Astrocyte of the cerebellum (primary cell): ENCODE results near the gene USP38.

ENCODE experiments used
- DNase-seq: peaks from one replicate; pipeline ENCODE4 v3.0.0-alpha.2; 2011; ENCODE audit warnings: low read depth
- H3K4me3 ChIP-seq: 2 replicates; pipeline ENCODE4 v1.5.1; 2011; ENCODE audit warnings: mild to moderate bottlenecking, low read depth, low read length, moderate library complexity
- in situ Hi-C: cut with HindIII; loops from 2 replicates; pipeline ENCODE4 v1.10.0; 2017; ENCODE audit warnings: low sequenced_read_pairs
- TF ChIP-seq, protein P1 (sequence below): IDR thresholded peaks from 2 replicates; pipeline ENCODE4 v1.5.1; 2012; ENCODE audit warnings: low read length, low read depth, moderate library complexity, mild to moderate bottlenecking; ENCODE audit errors: missing control alignments

USP38 gene

GRCh38 chr4:143203577-143203976 lies 18.9 kb downstream of the USP38 start:
- in situ Hi-C loops = no loop called here
- TF ChIP-seq, protein P1, sequence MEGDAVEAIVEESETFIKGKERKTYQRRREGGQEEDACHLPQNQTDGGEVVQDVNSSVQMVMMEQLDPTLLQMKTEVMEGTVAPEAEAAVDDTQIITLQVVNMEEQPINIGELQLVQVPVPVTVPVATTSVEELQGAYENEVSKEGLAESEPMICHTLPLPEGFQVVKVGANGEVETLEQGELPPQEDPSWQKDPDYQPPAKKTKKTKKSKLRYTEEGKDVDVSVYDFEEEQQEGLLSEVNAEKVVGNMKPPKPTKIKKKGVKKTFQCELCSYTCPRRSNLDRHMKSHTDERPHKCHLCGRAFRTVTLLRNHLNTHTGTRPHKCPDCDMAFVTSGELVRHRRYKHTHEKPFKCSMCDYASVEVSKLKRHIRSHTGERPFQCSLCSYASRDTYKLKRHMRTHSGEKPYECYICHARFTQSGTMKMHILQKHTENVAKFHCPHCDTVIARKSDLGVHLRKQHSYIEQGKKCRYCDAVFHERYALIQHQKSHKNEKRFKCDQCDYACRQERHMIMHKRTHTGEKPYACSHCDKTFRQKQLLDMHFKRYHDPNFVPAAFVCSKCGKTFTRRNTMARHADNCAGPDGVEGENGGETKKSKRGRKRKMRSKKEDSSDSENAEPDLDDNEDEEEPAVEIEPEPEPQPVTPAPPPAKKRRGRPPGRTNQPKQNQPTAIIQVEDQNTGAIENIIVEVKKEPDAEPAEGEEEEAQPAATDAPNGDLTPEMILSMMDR = no peak

GRCh38 chr4:143207555-143207954 lies 22.8 kb downstream of the USP38 start:
- in situ Hi-C loops = loop anchor here (5.0 kb wide), 1 partner anchor 280 kb away; no protein-coding TSS in a partner anchor
- no peak overlapping the region for H3K4me3 ChIP-seq
- no peak for DNase-seq

More at GRCh38 chr4:143203577-143203976, 18.9 kb downstream of the USP38 start:
- no peak overlapping the region for H3K4me3 ChIP-seq
- DNase-seq = no peak

DNA sequence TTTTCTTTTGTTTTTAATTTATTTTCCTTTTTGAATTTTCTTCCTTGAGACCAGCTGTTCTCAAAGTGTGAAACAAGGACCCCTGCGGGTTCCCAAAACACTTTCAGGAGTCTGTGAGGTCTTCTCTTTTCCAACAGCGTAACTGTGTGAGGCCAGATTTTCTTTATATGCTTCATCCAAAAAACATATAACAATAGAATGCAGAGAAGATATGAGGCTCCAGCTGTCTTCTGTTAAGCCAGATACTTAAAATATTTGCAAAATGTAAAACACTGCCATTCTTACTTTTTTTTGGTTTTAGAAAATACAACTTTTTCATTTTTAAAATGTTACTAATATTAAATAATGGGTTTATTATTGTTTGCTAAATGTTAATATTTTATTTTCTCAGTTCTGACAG lies 27.8 kb downstream of the USP38 start:
- no peak overlapping the region for H3K4me3 ChIP-seq
- in situ Hi-C loops = no loop called here
- DNase-seq = no peak
- TF ChIP-seq, protein P1 = no peak

More at GRCh38 chr4:143207555-143207954, 22.8 kb downstream of the USP38 start:
- TF ChIP-seq, protein P1 = no peak

DNA sequence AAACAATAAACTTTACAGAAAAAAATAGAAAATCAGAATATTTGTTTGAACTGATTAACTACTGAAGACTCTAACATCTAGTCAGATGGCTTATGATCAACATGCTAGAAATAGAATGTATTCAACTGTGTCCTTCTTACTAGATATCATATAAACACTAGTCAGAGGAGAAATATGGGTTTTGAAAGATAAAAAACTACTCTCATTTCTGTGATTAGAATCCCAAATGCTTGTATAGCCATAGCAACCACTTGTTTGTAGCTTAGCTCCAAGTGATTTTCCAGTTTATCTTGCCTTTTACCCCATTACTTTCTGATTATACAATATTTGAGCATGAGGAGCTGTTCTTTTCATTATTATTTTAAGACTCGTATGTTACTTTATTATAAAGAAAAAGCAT lies 31.2 kb downstream of the USP38 start:
- in situ Hi-C loops = no loop called here
- DNase-seq = no peak
- no peak overlapping the region for H3K4me3 ChIP-seq
- TF ChIP-seq, protein P1 = no peak

DNA sequence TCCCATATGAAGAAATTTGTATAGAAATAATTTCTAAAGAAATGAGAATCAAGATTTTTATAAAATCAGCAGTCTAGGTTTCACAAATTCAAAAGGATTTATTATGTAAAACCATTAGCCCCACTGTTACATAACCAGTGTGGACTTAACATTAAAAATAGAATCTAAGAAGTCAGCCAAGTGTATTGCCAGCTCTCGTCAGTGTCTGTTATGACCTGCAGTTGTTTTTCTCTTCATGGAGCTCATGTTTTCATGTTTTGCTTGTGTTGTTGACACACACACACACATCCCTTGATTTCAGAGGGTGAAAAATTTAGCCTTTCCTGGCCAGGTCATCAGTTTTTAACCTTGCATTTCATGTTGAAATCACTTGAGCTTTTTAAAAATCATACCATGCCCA lies 39.5 kb downstream of the USP38 start:
- TF ChIP-seq, protein P1 = no peak
- no peak overlapping the region for H3K4me3 ChIP-seq
- in situ Hi-C loops = no loop called here
- no peak for DNase-seq

DNA sequence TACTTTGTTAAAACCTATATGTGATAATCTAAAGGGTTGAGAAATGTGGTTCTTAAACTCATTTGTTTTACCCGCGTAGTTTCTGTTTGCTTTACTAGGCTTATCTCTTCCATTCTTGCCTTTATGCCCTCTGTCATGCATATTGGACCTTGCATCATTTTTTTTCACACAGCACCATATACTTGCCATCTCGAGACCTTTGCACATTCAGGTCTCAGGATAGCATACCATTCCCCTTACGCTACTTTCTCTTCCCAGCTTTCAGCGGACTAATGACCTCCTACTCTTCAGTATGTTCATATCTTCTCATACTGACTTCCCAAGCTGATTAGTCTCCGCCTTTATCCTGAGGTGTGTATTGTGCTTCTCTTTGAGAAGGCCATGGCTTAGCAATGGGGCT lies 40.5 kb downstream of the USP38 start:
- no peak overlapping the region for H3K4me3 ChIP-seq
- no peak for DNase-seq
- TF ChIP-seq, protein P1 = no peak
- in situ Hi-C loops = no loop called here

DNA sequence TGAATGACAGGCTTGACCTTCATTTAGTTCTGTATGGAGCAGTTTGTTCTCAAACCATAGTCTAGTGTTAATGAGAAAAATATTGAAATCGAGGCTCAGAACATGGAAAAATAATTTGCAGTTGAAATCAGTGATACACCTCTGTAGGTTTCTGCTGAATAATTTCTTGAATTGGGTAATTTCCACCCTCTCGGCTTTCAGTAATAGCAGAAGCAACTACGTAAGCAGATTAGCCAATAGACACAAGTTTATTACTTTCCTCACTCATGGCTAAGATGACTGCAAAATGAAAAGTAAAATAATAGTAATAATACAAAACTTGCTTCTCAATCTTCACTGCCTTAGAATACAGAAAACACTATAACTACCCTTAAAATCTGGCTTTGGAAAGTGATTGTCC lies 46.0 kb downstream of the USP38 start:
- no peak for DNase-seq
- TF ChIP-seq, protein P1 = no peak
- no peak overlapping the region for H3K4me3 ChIP-seq
- in situ Hi-C loops = no loop called here
